ENCODE data around the gene BHLHE23. TPM values are rescaled to one million over a fixed set of nuclear protein-coding genes. Genes with fewer than 3 reads are reported as not detected.

Gene BHLHE23
- total and polyA plus RNA-seq, 12 donors: 0.03 TPM; not detected in 11

- Histone ChIP-seq H3K4me3 (no peak overlapping the region), H3K27ac (no peak overlapping the region), H3K9me3 (peaks cover 0 to 7% (median 0%) of the 10 kb centered on the region in 11 donors), H3K36me3 (no peaks in the 10 kb centered on the region), H3K27me3 (peaks cover 0 to 59% (median 45%) of the 10 kb centered on the region in 7 donors), H3K4me1 (peaks cover 0 to 8% (median 3%) of the 10 kb centered on the region in 9 donors)
- DNase-seq (no peak), ATAC-seq (no peak)
- TF ChIP-seq CTCF (IDR thresholded peaks at IDR 0.05): no peak
- 68 to 69% methylated on average over 21 of the region's 21 CpGs for whole genome bisulfite sequencing, 2 donors
- intact Hi-C loops (cut with DNase I): loop anchor here in 1 of 10 donors (10.0 kb wide), 1 partner anchor 331 kb away; no protein-coding TSS in a partner anchor
These were observed 46.8 kb upstream of the BHLHE23 start for GRCh38 chr20:63053432-63054102.

- no peak for TF ChIP-seq CTCF (IDR thresholded peaks at IDR 0.05)
- intact Hi-C loops (cut with DNase I): loop anchor here in 1 of 10 donors (10.0 kb wide), 1 partner anchor 332 kb away; no protein-coding TSS in a partner anchor
These were observed 46.0 kb upstream of the BHLHE23 start for GRCh38 chr20:63052571-63053431.

GRCh38 chr20:63051911-63052310, 45.1 kb upstream of the BHLHE23 start:
- TF ChIP-seq CTCF (IDR thresholded peaks at IDR 0.05): no peak
- 80 to 81% methylated on average over 11 of the region's 11 CpGs for WGBS, 2 donors
- Histone ChIP-seq H3K27ac (no peak overlapping the region), H3K36me3 (no peaks in the 10 kb centered on the region), H3K4me1 (peaks cover 0 to 8% (median 3%) of the 10 kb centered on the region in 9 donors), H3K4me3 (no peak overlapping the region), H3K27me3 (peaks cover 0 to 57% (median 35%) of the 10 kb centered on the region in 7 donors), H3K9me3 (peaks cover 0 to 7% (median 0%) of the 10 kb centered on the region in 11 donors)
- intact Hi-C loops (cut with DNase I): loop anchor here in 1 of 10 donors (10.0 kb wide), 1 partner anchor 333 kb away; no protein-coding TSS in a partner anchor
- DNase-seq (peak in 1 of 2 donors; percentile 4), ATAC-seq (no peak)

More at GRCh38 chr20:63052571-63053431, 46.0 kb upstream of the BHLHE23 start:
- H3K4me3 ChIP-seq: no peak overlapping the region
- DNase-seq (peak in 1 of 2 donors; percentile 6), ATAC-seq (no peak)
- H3K36me3 ChIP-seq: no peaks in the 10 kb centered on the region
- no peak overlapping the region for H3K27ac ChIP-seq
- H3K27me3 ChIP-seq: peaks cover 0 to 51% (median 38%) of the 10 kb centered on the region in 7 donors
- WGBS, 2 donors: 19 to 23% methylated on average over 20 of the region's 20 CpGs
- H3K4me1 ChIP-seq: peaks cover 0 to 8% (median 3%) of the 10 kb centered on the region in 9 donors
- peaks cover 0 to 7% (median 0%) of the 10 kb centered on the region in 11 donors for H3K9me3 ChIP-seq
